GM19455 (cell line): Measurements from ENCODE around the gene IFNA4.
"Not testable (repeated sequence)": the region's sequence is repeated elsewhere in the genome, so short reads cannot be mapped to it uniquely, and the experiment has no call there.

Experiments used
- ATAC-seq: cut with Tn5 transposase; IDR thresholded peaks from one replicate; pipeline ENCODE4 v1.9.1; 2021; ENCODE audit not compliant: unreplicated experiment

Gene IFNA4

GRCh38 chr9:21166560-21166959, 20.8 kb downstream of the IFNA4 start, which contains the start of gene IFNA21:
TSS of gene IFNA21 (minus strand) at chr9:21166660. CDS start at chr9:21166612, 48 bp downstream.
- not testable (repeated sequence) for ATAC-seq

DNA sequence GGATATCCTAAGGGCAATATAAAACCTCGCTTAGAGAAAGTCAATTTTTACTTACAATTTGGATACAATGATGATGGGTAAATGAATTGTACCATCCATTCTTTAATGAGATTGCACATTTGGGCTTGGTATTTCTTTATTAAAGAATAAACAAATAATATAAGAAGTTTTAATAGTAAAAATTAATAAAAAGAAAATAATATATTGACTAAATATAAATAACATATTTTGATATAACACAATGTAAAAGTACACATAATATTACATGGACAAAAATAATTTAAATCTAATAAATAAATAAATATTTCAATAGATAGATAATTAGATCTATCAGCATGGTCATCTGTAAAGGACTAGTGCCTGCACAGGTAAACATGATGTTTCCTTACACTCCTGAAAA, 21.9 kb downstream of the IFNA4 start:
- ATAC-seq = no peak

DNA sequence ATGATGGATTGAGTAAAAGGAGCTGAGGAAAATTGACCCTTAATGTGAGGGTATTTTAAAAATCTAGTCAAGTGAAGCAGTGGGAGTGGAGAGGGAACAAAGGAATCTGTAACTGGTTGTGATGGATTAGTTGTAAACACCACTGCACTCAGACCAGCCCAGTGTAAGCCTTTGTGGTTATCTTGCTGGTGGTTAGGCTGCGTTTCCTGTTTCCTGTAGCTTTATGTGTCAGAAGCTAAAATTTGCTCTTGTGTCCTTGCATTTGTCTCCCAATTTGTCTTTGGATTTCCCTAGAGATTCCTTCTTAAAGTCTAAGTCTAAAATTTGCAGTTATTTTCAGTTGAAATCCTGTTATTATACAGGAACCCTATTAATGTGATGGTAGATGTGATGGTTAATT, 27.2 kb downstream of the IFNA4 start:
- peak; percentile 93 for ATAC-seq

DNA sequence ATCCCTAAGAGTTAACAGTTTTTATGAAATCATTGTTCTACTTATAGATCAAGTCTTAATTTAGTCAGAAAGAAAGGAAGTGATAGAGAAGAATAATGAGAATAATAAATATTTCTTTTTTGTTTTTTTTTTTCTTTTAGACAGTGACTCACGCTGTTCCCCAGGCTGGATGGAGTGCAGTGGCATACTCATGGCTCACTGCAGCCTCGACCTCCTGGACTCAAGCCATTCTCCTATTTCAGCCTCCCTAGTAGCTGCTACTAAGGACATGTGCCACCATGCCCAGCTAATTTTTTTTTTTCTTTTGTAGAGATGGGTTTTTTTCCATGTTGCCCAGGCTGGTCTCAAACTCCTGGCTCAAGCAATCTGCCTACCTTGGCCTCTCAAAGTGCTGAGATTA, 31.9 kb downstream of the IFNA4 start:
- ATAC-seq = no peak

DNA sequence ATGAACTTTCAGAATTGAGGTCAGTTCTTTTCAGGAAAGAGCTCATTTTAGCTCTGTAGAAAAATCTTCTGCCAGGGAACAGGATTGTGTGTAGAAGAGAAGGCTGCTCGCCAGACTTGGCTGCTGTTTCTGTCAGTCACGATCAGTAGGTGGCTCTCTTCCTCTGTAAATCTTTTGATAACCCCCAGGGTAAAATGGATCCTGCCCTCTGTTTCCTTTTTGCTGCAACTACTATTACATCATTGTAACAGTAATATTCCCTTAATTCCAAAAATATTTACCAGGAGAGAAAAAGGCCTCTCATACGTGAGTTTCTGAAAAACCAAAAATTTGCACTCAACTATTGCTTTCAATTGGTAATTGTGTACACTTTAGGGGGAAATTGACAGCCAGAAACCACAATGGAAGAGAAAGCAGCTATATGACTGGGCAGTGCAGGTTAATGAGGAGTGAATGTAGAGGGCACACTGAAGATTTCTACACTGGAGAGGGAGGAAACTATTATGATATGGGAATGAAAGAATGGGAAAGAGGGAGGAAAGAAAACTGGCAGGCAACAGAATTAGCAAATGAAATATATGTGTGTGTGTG, 33.3 kb downstream of the IFNA4 start:
- ATAC-seq = peak; percentile 83

GRCh38 chr9:21153336-21154017, 33.9 kb downstream of the IFNA4 start:
- peak; percentile 30 for ATAC-seq

DNA sequence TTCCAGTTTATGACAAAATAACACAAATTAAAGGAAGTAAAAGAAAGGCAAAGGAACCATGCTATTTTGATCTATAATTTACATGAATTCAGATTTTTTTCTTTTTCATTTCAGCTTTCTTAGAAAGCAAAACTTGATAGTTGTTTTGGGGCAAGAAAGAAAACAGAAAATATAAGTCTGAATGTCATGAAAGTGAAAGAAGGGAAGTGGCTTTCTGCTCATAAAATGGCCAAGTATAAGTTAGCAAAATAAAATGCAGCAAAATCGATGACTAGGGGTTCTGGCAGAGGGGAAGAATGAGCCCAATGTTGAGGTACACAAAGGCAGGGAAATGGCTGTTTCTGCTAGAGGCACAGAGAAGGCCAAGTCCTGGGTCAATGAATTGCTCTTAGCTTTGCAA, 42.8 kb downstream of the IFNA4 start:
- ATAC-seq = peak; percentile 59

DNA sequence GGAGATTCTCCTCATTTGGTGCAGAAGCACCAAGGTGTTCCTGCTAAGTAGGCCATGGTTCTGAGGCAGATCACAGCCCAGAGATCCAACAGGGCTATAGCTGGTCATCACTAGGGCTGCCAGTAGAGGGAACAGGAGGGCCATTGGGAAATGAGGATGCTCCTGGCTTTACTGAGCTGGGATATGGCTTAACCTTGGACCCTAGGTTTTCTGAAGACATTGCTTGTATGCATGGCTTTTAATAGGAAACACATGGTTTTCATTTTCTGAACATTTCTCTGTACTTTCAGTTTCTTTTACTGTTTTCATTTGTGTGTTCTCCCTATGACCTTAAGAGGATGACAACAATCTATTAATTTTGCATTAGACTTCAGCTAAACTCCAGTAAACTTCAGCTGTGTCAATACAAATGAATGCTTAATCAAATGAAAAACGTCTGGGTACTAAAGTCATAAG, 45.9 kb downstream of the IFNA4 start, which contains the start of gene IFNW1:
Gene IFNW1 (minus strand): TSS at position 406 of the 456 bp plus-strand sequence. CDS start 262 bp downstream, at position 144.
- ATAC-seq = peak; percentile 71

GRCh38 chr9:21137020-21137419, 50.4 kb downstream of the IFNA4 start:
- no peak for ATAC-seq
